Left ventricle myocardium inferior (tissue), 1 donor: Measurements from ENCODE around the gene CST5. TPM values are rescaled to one million over a fixed set of nuclear protein-coding genes. Genes with fewer than 3 reads are reported as not detected.

ENCODE experiments used
- DNase-seq: peaks from one replicate; pipeline ENCODE4 v3.0.0-alpha.2; 2020
- H3K27ac ChIP-seq: fragments of 200-600 bp; replicated peaks from 2 replicates; pipeline ENCODE4 v1.8.0; 2021
- H3K27me3 ChIP-seq: fragments of 200-600 bp; 2 replicates; pipeline ENCODE4 v1.8.0; 2021; ENCODE audit warnings: low read depth
- H3K36me3 ChIP-seq: fragments of 200-600 bp; 2 replicates; pipeline ENCODE4 v1.8.0; 2021
- H3K4me1 ChIP-seq: fragments of 200-600 bp; 2 replicates; pipeline ENCODE4 v1.8.0; 2021
- H3K4me3 ChIP-seq: fragments of 200-600 bp; 2 replicates; pipeline ENCODE4 v1.8.0; 2021; ENCODE audit warnings: mild to moderate bottlenecking, moderate library complexity
- H3K9me3 ChIP-seq: fragments of 200-600 bp; replicated peaks from 2 replicates; pipeline ENCODE4 v1.8.0; 2021
- intact Hi-C: fragments of 100-400 bp; cut with micrococcal nuclease; formaldehyde crosslinking; loops from one replicate; pipeline ENCODE4 v1.11.0; 2022
- total RNA-seq: library from RNA; stranded (reverse); fragmentation: NEBNext Ultra II Directional; extraction: Animal tissue kit (Norgen Biotek cat#: 25700); gene quantifications from one replicate; pipeline ENCODE4 v1.2.1, GENCODE V29; 2021
- TF ChIP-seq, protein P1 (sequence below): fragments of 200-600 bp; IDR thresholded peaks from 2 replicates; pipeline ENCODE4 v1.8.0; 2021; ENCODE audit warnings: antibody characterized with exemption, mild to moderate bottlenecking, borderline replicate concordance
- donor health status: DM: no; HTN: yes; CAD: no; lungs with severe emphysema.

The CST5 gene
- total RNA-seq, 1 donor from 2014 or later: not detected

DNA sequence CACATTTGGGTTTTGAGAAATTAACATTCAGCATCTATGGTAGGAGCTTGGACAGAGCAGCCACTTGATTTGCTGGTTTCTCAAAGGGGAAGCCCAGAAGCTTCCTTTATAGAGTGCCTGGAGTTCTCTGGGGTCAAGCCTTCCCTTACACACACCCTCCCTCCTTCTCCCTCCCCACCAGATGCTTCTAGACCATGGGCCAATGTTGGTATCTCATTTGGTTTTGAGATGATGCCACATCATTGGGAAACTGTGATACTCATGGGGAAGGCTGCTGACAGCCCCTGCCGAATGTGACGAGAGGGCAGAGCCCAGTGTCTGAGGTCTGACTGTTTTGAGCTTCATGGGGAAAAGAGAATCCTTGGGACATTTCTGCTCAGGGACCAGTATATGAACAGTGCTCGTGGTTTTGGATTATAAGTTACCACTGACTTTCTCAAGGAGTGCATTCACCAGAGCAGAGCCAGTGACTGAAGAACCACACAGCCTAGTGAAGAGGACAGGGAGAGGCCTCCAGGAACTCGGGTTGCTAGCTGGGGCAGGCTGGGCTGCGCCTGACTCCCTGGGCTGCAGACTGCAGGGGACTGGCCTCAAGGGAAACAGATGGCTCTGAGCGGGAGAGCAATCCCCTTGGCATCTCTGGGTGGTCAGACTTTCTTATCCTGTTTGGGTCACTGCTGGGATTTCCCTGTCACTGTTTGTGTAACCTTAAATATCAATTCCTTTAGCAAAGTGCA lies 46.4 kb upstream of the CST5 start:
- Histone ChIP-seq H3K4me3 (no peak overlapping the region), H3K9me3 (no peaks in the 10 kb centered on the region), H3K27me3 (peaks cover 31% of the 10 kb centered on the region), H3K27ac (no peak overlapping the region), H3K36me3 (no peaks in the 10 kb centered on the region), H3K4me1 (peaks cover 5% of the 10 kb centered on the region)
- intact Hi-C loops: no loop called here
- no peak for DNase-seq
- TF ChIP-seq, protein P1, sequence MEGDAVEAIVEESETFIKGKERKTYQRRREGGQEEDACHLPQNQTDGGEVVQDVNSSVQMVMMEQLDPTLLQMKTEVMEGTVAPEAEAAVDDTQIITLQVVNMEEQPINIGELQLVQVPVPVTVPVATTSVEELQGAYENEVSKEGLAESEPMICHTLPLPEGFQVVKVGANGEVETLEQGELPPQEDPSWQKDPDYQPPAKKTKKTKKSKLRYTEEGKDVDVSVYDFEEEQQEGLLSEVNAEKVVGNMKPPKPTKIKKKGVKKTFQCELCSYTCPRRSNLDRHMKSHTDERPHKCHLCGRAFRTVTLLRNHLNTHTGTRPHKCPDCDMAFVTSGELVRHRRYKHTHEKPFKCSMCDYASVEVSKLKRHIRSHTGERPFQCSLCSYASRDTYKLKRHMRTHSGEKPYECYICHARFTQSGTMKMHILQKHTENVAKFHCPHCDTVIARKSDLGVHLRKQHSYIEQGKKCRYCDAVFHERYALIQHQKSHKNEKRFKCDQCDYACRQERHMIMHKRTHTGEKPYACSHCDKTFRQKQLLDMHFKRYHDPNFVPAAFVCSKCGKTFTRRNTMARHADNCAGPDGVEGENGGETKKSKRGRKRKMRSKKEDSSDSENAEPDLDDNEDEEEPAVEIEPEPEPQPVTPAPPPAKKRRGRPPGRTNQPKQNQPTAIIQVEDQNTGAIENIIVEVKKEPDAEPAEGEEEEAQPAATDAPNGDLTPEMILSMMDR: no peak

- TF ChIP-seq, protein P1: no peak
- no peaks in the 10 kb centered on the region for H3K36me3 ChIP-seq
- H3K27me3 ChIP-seq: peaks cover 22% of the 10 kb centered on the region
- no peak overlapping the region for H3K27ac ChIP-seq
- no peaks in the 10 kb centered on the region for H3K9me3 ChIP-seq
- H3K4me3 ChIP-seq: no peak overlapping the region
- no peak for DNase-seq
- intact Hi-C loops: no loop called here
- H3K4me1 ChIP-seq: peaks cover 14% of the 10 kb centered on the region
These were observed 45.2 kb upstream of the CST5 start for GRCh38 chr20:23924751-23925150.

DNA sequence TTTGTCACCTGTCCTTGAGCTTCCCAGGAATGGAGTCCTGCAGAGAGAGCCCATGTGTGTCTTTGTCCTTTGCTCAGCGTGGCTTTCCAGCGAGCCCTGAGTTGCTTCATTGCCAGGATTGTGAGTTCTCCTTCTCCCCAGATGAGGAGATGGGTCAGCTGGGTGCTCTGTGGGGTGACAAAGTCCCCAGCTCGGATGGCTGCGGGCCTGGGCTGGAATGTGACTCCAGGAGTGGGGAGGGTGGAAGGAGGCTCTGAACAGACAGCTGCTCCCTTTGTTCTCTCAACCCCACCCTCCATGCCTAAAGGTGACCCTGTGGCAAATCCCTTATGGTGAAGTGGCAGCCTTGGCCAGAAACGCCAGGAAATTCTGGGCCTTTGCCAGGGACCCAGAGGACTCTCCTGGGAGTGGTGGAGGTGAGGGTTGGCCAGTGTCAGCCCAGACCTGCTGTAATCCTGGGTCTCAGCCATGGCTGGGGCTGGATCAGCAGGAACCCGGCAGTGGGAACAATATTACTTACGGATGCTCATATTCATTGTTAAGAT lies 44.4 kb upstream of the CST5 start:
- Histone ChIP-seq H3K4me3 (no peak overlapping the region), H3K9me3 (no peaks in the 10 kb centered on the region), H3K27me3 (peaks cover 14% of the 10 kb centered on the region), H3K36me3 (no peaks in the 10 kb centered on the region), H3K27ac (no peak overlapping the region), H3K4me1 (peaks cover 14% of the 10 kb centered on the region)
- TF ChIP-seq, protein P1: no peak
- DNase-seq: no peak
- intact Hi-C loops: no loop called here

- DNase-seq: no peak
- Histone ChIP-seq H3K4me1 (peaks cover 14% of the 10 kb centered on the region), H3K27ac (no peak overlapping the region), H3K36me3 (no peaks in the 10 kb centered on the region), H3K4me3 (no peak overlapping the region), H3K9me3 (no peaks in the 10 kb centered on the region), H3K27me3 (peaks cover 7% of the 10 kb centered on the region)
- TF ChIP-seq, protein P1: no peak
- intact Hi-C loops: no loop called here
These were observed 43.8 kb upstream of the CST5 start for GRCh38 chr20:23923311-23923710.

- no peak for DNase-seq
- TF ChIP-seq, protein P1: no peak
- H3K27ac ChIP-seq: no peak overlapping the region
- no peaks in the 10 kb centered on the region for H3K36me3 ChIP-seq
- H3K27me3 ChIP-seq: peaks cover 3% of the 10 kb centered on the region
- peaks cover 14% of the 10 kb centered on the region for H3K4me1 ChIP-seq
- H3K9me3 ChIP-seq: no peaks in the 10 kb centered on the region
- intact Hi-C loops: no loop called here
- no peak overlapping the region for H3K4me3 ChIP-seq
These were observed 41.1 kb upstream of the CST5 start for GRCh38 chr20:23920408-23921325.
